ENCODE results near the gene TMED4. TPM values are rescaled to one million over a fixed set of nuclear protein-coding genes. Genes with fewer than 3 reads are reported as not detected.

Gene TMED4
- total RNA-seq, 4 donors from 2014 or later = 132 to 232 (median 218) TPM

DNA sequence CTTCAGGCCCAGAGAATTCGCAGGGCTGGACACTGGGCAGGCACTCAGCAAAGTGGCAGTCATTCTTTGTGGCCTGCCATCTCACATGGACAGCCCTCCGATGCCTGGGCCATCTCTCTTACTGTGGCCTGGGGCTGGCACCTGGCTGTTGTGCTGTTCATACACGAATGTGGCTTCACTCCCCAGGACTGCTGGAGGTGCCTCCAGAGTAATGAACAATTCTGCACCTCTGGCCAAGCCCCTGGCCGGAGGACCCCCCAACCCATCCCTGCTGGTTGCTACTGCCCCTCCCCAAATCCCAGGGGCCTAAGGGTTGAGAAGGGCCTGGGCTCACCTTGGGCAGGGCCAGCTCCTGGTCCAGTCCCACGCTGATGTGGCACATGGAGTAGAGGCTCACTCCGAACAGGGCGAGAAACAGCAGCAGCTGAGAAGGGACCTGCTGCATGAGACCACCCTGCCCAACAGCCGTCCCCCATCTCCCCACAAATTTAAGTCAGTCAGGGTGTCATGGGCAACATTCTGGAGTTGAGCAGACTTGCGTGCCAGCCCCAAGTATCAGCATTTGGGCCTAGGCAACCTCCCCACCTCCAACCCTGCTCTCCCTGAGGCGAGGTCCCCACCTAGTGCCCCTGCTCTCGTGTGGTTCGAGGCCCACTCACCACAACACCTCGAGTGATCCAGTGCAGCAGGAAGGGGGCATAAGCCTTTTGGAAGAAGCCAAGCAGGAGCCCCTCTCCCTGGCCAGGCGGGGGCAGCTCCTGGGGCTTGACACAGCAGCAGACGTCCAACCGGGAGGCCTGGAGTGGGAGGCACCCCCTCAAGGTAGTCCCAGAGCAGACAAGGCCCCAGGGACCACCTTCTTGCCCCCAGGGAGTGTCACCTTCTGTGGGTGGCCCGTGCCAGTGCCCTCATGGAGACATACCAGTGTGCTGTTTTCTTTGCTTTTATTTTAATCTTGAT is 50.3 kb downstream of the TMED4 start:
- Histone ChIP-seq H3K27ac (no peak overlapping the region), H3K9me3 (peaks cover 0 to 28% (median under 1%) of the 10 kb centered on the region in 4 donors), H3K4me3 (no peak overlapping the region), H3K27me3 (no peaks in the 10 kb centered on the region), H3K36me3 (no peaks in the 10 kb centered on the region), H3K4me1 (no peaks in the 10 kb centered on the region)
- DNase-seq (ENCODE audit: low spot score in 2 of 2) = no peak
- no peak for TF ChIP-seq EP300 (IDR thresholded peaks at IDR 0.05)
- no peak for TF ChIP-seq POLR2A (IDR thresholded peaks at IDR 0.05)
- TF ChIP-seq, protein P1, sequence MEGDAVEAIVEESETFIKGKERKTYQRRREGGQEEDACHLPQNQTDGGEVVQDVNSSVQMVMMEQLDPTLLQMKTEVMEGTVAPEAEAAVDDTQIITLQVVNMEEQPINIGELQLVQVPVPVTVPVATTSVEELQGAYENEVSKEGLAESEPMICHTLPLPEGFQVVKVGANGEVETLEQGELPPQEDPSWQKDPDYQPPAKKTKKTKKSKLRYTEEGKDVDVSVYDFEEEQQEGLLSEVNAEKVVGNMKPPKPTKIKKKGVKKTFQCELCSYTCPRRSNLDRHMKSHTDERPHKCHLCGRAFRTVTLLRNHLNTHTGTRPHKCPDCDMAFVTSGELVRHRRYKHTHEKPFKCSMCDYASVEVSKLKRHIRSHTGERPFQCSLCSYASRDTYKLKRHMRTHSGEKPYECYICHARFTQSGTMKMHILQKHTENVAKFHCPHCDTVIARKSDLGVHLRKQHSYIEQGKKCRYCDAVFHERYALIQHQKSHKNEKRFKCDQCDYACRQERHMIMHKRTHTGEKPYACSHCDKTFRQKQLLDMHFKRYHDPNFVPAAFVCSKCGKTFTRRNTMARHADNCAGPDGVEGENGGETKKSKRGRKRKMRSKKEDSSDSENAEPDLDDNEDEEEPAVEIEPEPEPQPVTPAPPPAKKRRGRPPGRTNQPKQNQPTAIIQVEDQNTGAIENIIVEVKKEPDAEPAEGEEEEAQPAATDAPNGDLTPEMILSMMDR (IDR thresholded peaks at IDR 0.05) = no peak
- WGBS, 2 donors = 82 to 86% methylated on average over 16 to 17 of the region's 17 CpGs

DNA sequence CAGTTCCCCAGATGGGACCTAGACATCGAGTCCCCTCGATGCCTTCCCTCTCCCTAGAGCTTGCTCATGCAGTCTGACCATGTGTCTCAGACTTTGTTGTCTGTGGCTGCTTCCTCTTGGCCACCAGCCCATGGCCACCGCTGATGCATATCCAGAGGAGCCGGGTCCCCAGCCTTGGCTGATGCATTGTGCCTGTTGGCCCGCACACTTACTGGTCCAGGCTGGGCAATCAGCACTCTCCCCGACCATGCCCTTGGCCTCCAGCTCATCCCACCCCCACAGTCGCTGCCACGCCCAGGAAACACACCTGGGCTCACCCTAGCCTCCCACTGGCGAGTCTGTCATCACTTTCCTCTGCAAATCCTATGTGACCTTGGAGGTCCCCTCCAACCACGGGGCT is 51.0 kb downstream of the TMED4 start:
- H3K9me3 ChIP-seq = peaks cover 0 to 36% (median 4%) of the 10 kb centered on the region in 4 donors
- DNase-seq (ENCODE audit: low spot score in 2 of 2) = no peak
- H3K27me3 ChIP-seq = no peaks in the 10 kb centered on the region
- H3K4me1 ChIP-seq = no peaks in the 10 kb centered on the region
- no peak overlapping the region for H3K4me3 ChIP-seq
- no peak for TF ChIP-seq POLR2A (IDR thresholded peaks at IDR 0.05)
- no peak for TF ChIP-seq EP300 (IDR thresholded peaks at IDR 0.05)
- TF ChIP-seq, protein P1 (IDR thresholded peaks at IDR 0.05) = no peak
- WGBS, 2 donors = 79% methylated on average over 10 of the region's 10 CpGs
- no peak overlapping the region for H3K27ac ChIP-seq
- H3K36me3 ChIP-seq = no peaks in the 10 kb centered on the region

Other genes with a start within 250 kb of the TMED4 start
- gene NUDCD3, start 91.6 kb downstream of the TMED4 start, total RNA-seq = 10 to 100 TPM; 44.7 to 57.3 (median 49.7) TPM
- under 1 TPM in 3 of 4 donors, not detected in 1; 0.30 to 0.44 (median 0.39) TPM for gene NPC1L1, start 40.9 kb downstream of the TMED4 start, total RNA-seq
- 10 to 100 TPM; 42.4 to 59.1 (median 56.5) TPM for gene DDX56, start 8.3 kb downstream of the TMED4 start, total RNA-seq
- gene OGDH, start 24.4 kb upstream of the TMED4 start, total RNA-seq = 10 to 100 TPM; 66.8 to 76.5 (median 70.1) TPM
- gene ZMIZ2, start 166.6 kb upstream of the TMED4 start, total RNA-seq = 10 to 100 TPM; 24.7 to 48.9 (median 32.7) TPM
- 1,000 to 10,000 TPM in 2 of 4 donors, 100 to 1,000 TPM in 2; 803 to 1,127 (median 967) TPM for gene PPIA, start 214.4 kb upstream of the TMED4 start, total RNA-seq